ENCODE data around the gene CFAP73.

GRCh38 chr12:113133036-113133435, 16.5 kb upstream of the CFAP73 start:
- TF ChIP-seq POLR2A (IDR thresholded peaks at IDR 0.05; ENCODE audit: extremely low read depth, insufficient read length) (no peak), MAX (IDR thresholded peaks at IDR 0.05; ENCODE audit: low read depth, low read length) (no peak), MYC (IDR thresholded peaks at IDR 0.05; ENCODE audit: low read depth, low read length) (no peak)
- TF ChIP-seq, protein P1, sequence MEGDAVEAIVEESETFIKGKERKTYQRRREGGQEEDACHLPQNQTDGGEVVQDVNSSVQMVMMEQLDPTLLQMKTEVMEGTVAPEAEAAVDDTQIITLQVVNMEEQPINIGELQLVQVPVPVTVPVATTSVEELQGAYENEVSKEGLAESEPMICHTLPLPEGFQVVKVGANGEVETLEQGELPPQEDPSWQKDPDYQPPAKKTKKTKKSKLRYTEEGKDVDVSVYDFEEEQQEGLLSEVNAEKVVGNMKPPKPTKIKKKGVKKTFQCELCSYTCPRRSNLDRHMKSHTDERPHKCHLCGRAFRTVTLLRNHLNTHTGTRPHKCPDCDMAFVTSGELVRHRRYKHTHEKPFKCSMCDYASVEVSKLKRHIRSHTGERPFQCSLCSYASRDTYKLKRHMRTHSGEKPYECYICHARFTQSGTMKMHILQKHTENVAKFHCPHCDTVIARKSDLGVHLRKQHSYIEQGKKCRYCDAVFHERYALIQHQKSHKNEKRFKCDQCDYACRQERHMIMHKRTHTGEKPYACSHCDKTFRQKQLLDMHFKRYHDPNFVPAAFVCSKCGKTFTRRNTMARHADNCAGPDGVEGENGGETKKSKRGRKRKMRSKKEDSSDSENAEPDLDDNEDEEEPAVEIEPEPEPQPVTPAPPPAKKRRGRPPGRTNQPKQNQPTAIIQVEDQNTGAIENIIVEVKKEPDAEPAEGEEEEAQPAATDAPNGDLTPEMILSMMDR (IDR thresholded peaks at IDR 0.05; ENCODE audit: low read depth, low read length) = no peak
